Thoracic aorta (tissue), 2 donors: ENCODE measurements around the gene CTIF. TPM values are rescaled to one million over a fixed set of nuclear protein-coding genes. Genes with fewer than 3 reads are reported as not detected.

Experiments used
- ATAC-seq: fragments of 150-250 bp; one replicate; pipeline ENCODE4 v1.8.0; 2017; ENCODE audit warnings: low read depth; ENCODE audit not compliant: insufficient number of reproducible peaks, low FRiP score
- DNase-seq: peaks from one replicate; pipeline ENCODE4 v3.0.0-alpha.2; 2020; ENCODE audit warnings: low spot score
- H3K27ac ChIP-seq, 2 donors: fragments of 200-600 bp; sonication (generic); 1 replicate in 1 of 2; 2 replicates in 1 of 2; pipeline ENCODE4 v1.5.1; 2016; ENCODE audit warnings: mild to moderate bottlenecking in 2 of 2, moderate library complexity in 2 of 2
- H3K27me3 ChIP-seq: fragments of 200-600 bp; sonication (generic); replicated peaks from 2 replicates; pipeline ENCODE4 v1.6.0; 2016; ENCODE audit warnings: mild to moderate bottlenecking; ENCODE audit not compliant: insufficient read depth
- H3K36me3 ChIP-seq: fragments of 200-600 bp; sonication (generic); one replicate; pipeline ENCODE4 v1.5.1; 2016
- H3K4me1 ChIP-seq, 2 donors: fragments of 200-600 bp; sonication (generic); 1 replicate in 1 of 2; 2 replicates in 1 of 2; pipeline versions ENCODE4 v1.5.1 to v1.6.0; 2016; ENCODE audit warnings: low read depth in 2 of 2, mild to moderate bottlenecking in 1 of 2; ENCODE audit not compliant: control insufficient read depth in 1 of 2
- H3K4me3 ChIP-seq: fragments of 200-600 bp; sonication (generic); 2 replicates; pipeline ENCODE4 v1.5.1; 2016; ENCODE audit warnings: mild to moderate bottlenecking
- H3K9me3 ChIP-seq: fragments of 200-600 bp; sonication (generic); 2 replicates; pipeline ENCODE4 v1.5.1; 2016
- total RNA-seq, 2 donors: library from RNA; depleted of rRNA; stranded (reverse); fragments of >200 nt; gene quantifications; one replicate each; pipeline versions ENCODE4 v1.1.0 to v1.2.3, GENCODE V29; 2016
- TF ChIP-seq, protein P1 (sequence below): fragments of 200-600 bp; sonication (generic); IDR thresholded peaks from one replicate; pipeline ENCODE4 v1.5.1; 2019; ENCODE audit warnings: antibody characterized with exemption

CTIF gene
- total RNA-seq, 2 donors from 2014 or later: 63.3 to 125 TPM

DNA sequence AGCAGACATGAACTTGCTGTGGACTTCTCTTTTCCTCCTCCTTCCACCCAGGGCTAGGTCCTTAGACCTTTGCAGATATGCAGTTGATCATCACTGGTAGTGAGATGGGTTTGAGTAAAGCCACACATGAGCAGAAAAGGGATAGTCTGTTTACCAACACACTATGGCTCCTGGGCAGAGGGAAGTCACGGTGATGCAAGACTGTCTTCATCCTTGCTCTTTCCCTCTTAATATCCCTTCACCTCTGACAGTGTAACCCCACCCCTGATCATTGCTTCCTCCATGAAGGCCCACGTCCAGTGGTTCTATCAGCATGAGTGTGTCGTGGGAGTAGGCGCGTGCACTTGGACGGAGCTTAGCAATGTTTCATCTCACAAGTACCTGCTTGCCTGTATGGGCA is 223.2 kb downstream of the CTIF start:
- H3K27me3 ChIP-seq: no peaks in the 10 kb centered on the region
- H3K4me3 ChIP-seq: no peak overlapping the region
- peaks cover 4 to 26% of the 10 kb centered on the region in 2 donors for H3K4me1 ChIP-seq
- DNase-seq (no peak), ATAC-seq (no peak)
- TF ChIP-seq, protein P1, sequence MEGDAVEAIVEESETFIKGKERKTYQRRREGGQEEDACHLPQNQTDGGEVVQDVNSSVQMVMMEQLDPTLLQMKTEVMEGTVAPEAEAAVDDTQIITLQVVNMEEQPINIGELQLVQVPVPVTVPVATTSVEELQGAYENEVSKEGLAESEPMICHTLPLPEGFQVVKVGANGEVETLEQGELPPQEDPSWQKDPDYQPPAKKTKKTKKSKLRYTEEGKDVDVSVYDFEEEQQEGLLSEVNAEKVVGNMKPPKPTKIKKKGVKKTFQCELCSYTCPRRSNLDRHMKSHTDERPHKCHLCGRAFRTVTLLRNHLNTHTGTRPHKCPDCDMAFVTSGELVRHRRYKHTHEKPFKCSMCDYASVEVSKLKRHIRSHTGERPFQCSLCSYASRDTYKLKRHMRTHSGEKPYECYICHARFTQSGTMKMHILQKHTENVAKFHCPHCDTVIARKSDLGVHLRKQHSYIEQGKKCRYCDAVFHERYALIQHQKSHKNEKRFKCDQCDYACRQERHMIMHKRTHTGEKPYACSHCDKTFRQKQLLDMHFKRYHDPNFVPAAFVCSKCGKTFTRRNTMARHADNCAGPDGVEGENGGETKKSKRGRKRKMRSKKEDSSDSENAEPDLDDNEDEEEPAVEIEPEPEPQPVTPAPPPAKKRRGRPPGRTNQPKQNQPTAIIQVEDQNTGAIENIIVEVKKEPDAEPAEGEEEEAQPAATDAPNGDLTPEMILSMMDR: no peak
- no peak overlapping the region for H3K27ac ChIP-seq
- no peaks in the 10 kb centered on the region for H3K9me3 ChIP-seq
- H3K36me3 ChIP-seq: peaks cover 20% of the 10 kb centered on the region

DNA sequence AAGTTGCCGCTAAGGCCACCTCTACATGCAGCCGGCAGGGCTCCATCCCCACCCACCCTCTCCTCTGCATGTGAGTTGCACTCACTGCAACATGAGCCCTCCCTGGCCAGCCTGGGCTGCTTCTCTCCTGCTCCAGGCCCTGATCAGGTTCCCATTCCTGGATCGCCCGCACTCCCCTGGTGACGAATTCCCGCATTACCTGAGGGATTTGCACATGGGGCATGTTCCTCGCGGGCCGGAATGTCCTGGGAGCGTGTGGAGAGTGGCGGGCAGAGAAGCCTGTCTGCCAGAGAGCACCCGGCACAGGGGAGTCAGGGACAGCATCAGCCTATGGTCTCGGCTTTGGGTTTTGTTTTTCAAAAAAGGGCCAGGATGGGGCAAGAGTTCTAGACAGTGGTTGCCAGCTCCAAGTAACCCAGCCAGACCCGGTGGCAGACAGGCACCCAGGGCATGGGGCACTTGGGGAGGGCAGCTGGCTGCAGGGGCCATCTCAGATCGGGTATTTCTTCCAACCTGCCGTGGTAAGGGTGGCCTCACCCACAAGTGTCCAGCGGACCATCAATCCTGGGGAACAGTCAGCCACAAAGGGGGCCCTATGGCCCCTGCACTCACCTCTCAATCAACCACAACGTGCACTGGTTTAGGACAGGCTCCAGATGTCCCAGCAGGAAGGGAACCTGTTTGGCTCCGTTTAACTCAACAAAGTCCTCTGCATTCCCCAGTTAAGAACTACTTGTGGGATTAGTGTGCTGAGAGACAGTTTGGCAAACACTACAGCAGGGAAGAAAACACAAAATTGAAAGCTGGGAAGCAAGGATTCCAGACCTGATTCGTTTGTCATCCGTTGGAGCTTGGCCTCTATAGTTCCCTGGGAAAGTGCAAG is 224.2 kb downstream of the CTIF start:
- Histone ChIP-seq H3K9me3 (no peaks in the 10 kb centered on the region), H3K4me1 (peaks cover 0 to 19% of the 10 kb centered on the region in 2 donors), H3K27me3 (no peaks in the 10 kb centered on the region), H3K27ac (no peak overlapping the region), H3K4me3 (no peak overlapping the region), H3K36me3 (peaks cover 20% of the 10 kb centered on the region)
- DNase-seq: no peak
- TF ChIP-seq, protein P1: no peak
- no peak for ATAC-seq

DNA sequence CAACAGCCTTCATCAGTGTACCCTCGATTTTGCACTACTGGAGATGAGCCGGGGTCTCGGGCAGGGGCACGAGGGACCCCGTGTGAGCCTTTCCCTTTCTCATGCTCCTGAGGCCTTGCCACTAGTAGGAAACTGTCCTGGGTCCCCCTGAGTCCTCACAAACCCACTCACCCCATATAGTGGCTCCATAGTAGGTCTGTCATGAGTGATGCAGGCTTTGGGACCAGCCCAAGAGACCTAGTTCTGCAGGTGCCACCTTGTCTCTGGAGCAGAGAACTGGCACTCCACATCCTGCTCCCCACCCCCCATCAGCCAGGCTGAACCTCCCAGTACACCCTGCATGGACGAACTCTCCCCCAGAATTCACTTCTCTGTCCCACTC is 224.9 kb downstream of the CTIF start:
- Histone ChIP-seq H3K36me3 (peaks cover 20% of the 10 kb centered on the region), H3K4me3 (no peak overlapping the region), H3K27ac (no peak overlapping the region), H3K9me3 (no peaks in the 10 kb centered on the region), H3K4me1 (peaks cover 0 to 18% of the 10 kb centered on the region in 2 donors), H3K27me3 (no peaks in the 10 kb centered on the region)
- DNase-seq: no peak
- no peak for ATAC-seq
- TF ChIP-seq, protein P1: no peak

DNA sequence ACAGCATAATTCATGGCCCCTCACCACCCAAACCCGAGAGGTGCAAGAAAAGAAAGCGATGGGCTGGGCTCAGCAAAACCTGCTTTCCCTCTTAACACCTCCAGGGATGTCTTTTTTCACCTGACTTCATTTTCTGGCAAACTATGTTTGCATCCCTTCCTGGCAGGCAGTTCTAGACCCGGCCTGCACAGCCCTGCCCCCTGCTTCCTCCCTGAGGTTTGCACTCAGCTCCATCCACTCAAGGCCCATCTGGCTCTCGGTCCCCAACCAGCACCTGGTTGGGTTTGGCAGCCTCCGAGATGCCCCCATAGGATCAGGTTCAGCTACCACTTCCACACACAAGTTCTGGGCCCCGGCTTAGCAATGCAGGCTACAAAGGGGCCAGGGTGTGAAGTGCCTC is 226.2 kb downstream of the CTIF start:
- H3K27ac ChIP-seq: no peak overlapping the region
- no peaks in the 10 kb centered on the region for H3K27me3 ChIP-seq
- no peak for DNase-seq
- ATAC-seq: no peak
- no peaks in the 10 kb centered on the region for H3K9me3 ChIP-seq
- TF ChIP-seq, protein P1: no peak
- peaks cover 13% of the 10 kb centered on the region for H3K36me3 ChIP-seq
- H3K4me1 ChIP-seq: peaks cover 0 to 14% of the 10 kb centered on the region in 2 donors
- H3K4me3 ChIP-seq: no peak overlapping the region

DNA sequence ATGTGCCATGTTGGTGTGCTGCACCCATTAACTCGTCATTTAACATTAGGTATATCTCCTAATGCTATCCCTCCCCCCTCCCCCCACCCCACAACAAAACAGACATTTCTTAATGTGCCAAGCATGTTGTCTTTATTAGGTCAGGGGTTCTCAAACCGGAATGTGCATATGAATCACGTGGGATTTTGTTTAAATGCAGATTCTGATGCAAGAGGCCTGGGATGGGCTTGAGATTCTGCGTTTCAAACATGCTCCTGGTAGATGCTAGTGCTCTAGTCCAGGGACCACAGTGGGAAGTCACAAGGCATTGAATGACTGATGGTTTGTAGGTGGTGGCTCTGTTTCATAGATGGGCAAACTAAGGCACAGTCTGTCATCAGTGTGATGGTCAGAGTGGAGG is 227.2 kb downstream of the CTIF start:
- Histone ChIP-seq H3K9me3 (no peaks in the 10 kb centered on the region), H3K27me3 (no peaks in the 10 kb centered on the region), H3K4me1 (peaks cover 0 to 6% of the 10 kb centered on the region in 2 donors), H3K4me3 (no peak overlapping the region), H3K36me3 (peaks cover 13% of the 10 kb centered on the region), H3K27ac (no peak overlapping the region)
- DNase-seq (no peak), ATAC-seq (no peak)
- TF ChIP-seq, protein P1: no peak
